SK-N-MC (cell line): ENCODE results near the gene MYO19.
"Not testable (repeated sequence)": the region's sequence is repeated elsewhere in the genome, so short reads cannot be mapped to it uniquely, and the experiment has no call there.

Source experiments
- DNase-seq: peaks from one replicate; pipeline ENCODE4 v3.0.0-alpha.2; 2011; ENCODE audit warnings: low read depth, low spot score
- H3K27ac ChIP-seq: fragments of 200-600 bp; sonication (generic); 2 replicates; pipeline ENCODE4 v1.5.1; 2016; ENCODE audit warnings: mixed run types
- H3K36me3 ChIP-seq: fragments of 200-600 bp; sonication (generic); 2 replicates; pipeline ENCODE4 v1.6.1; 2017; ENCODE audit warnings: antibody characterized with exemption, low read length, mixed read lengths; ENCODE audit not compliant: insufficient read depth
- H3K4me3 ChIP-seq: fragments of 200-600 bp; sonication (generic); 2 replicates; pipeline ENCODE4 v1.5.1; 2016
- H3K9ac ChIP-seq: fragments of 200-600 bp; sonication (generic); 2 replicates; pipeline ENCODE4 v1.8.0; 2017; ENCODE audit warnings: mixed run types, mixed read lengths; ENCODE audit not compliant: insufficient read length
- H3K9me3 ChIP-seq: fragments of 200-600 bp; sonication (generic); 2 replicates; pipeline ENCODE4 v1.6.1; 2017; ENCODE audit warnings: low read depth, mild to moderate bottlenecking, antibody characterized with exemption, low read length, moderate library complexity, mixed read lengths
- EZH2 ChIP-seq: fragments of 200-600 bp; sonication (generic); IDR thresholded peaks from one replicate; pipeline ENCODE4 v1.6.1; 2017; ENCODE audit warnings: antibody characterized with exemption
- FOXP2 ChIP-seq: optimal IDR thresholded peaks from 2 replicates; pipeline ENCODE3; 2011; ENCODE audit warnings: mild to moderate bottlenecking, moderate library complexity; ENCODE audit not compliant: insufficient read depth; ENCODE audit errors: extremely low read length, control extremely low read depth
- POLR2AphosphoS5 ChIP-seq: IDR thresholded peaks from 2 replicates; pipeline ENCODE4 v1.6.1; 2012; ENCODE audit warnings: mild to moderate bottlenecking, low read depth, low read length, borderline replicate concordance

Gene MYO19

GRCh38 chr17:36523113-36523512, 11.6 kb downstream of the MYO19 start:
- H3K36me3 ChIP-seq, result peaks cover 79% of the 10 kb centered on the region
- DNase-seq, result no peak
- no peak overlapping the region for H3K9ac ChIP-seq
- no peak overlapping the region for H3K4me3 ChIP-seq
- no peak overlapping the region for H3K27ac ChIP-seq
- no peaks in the 10 kb centered on the region for H3K9me3 ChIP-seq
- TF ChIP-seq EZH2, result no peak
- no peak for TF ChIP-seq FOXP2
- TF ChIP-seq POLR2AphosphoS5, result no peak

- H3K27ac ChIP-seq, result no peak overlapping the region
- peaks cover 73% of the 10 kb centered on the region for H3K36me3 ChIP-seq
- no peak overlapping the region for H3K9ac ChIP-seq
- H3K4me3 ChIP-seq, result no peak overlapping the region
- TF ChIP-seq POLR2AphosphoS5, result no peak
- no peak for TF ChIP-seq FOXP2
- TF ChIP-seq EZH2, result no peak
- no peaks in the 10 kb centered on the region for H3K9me3 ChIP-seq
- DNase-seq, result no peak
Observed at GRCh38 chr17:36515837-36516236, 18.8 kb downstream of the MYO19 start.

- no peak for TF ChIP-seq EZH2
- TF ChIP-seq FOXP2, result no peak
- TF ChIP-seq POLR2AphosphoS5, result no peak
- H3K27ac ChIP-seq, result no peak overlapping the region
- no peak overlapping the region for H3K4me3 ChIP-seq
- peaks cover 73% of the 10 kb centered on the region for H3K36me3 ChIP-seq
- no peak overlapping the region for H3K9ac ChIP-seq
- no peaks in the 10 kb centered on the region for H3K9me3 ChIP-seq
- no peak for DNase-seq
Observed at GRCh38 chr17:36514856-36515255, 19.8 kb downstream of the MYO19 start.

- H3K4me3 ChIP-seq, result no peak overlapping the region
- no peaks in the 10 kb centered on the region for H3K9me3 ChIP-seq
- H3K27ac ChIP-seq, result no peak overlapping the region
- DNase-seq, result no peak
- H3K9ac ChIP-seq, result no peak overlapping the region
- TF ChIP-seq POLR2AphosphoS5, result no peak
- peaks cover 72% of the 10 kb centered on the region for H3K36me3 ChIP-seq
Observed at GRCh38 chr17:36512641-36513040, 22.0 kb downstream of the MYO19 start.

- Histone ChIP-seq H3K9ac (no peak overlapping the region), H3K4me3 (no peak overlapping the region), H3K36me3 (peaks cover 74% of the 10 kb centered on the region; the same call in 1 of the 2 replicates), H3K9me3 (no peaks in the 10 kb centered on the region), H3K27ac (no peak overlapping the region)
- TF ChIP-seq FOXP2, result no peak
- no peak for TF ChIP-seq EZH2
- no peak for TF ChIP-seq POLR2AphosphoS5
- DNase-seq, result no peak
Observed at GRCh38 chr17:36511216-36511615, 23.5 kb downstream of the MYO19 start.

GRCh38 chr17:36510636-36511035, 24.0 kb downstream of the MYO19 start:
- peaks cover 75% of the 10 kb centered on the region; the same call in 1 of the 2 replicates for H3K36me3 ChIP-seq
- H3K9me3 ChIP-seq, result no peaks in the 10 kb centered on the region
- H3K4me3 ChIP-seq, result no peak overlapping the region
- DNase-seq, result no peak
- no peak overlapping the region for H3K9ac ChIP-seq
- H3K27ac ChIP-seq, result no peak overlapping the region
- TF ChIP-seq POLR2AphosphoS5 (no peak), EZH2 (no peak), FOXP2 (no peak)

- TF ChIP-seq EZH2 (no peak), FOXP2 (no peak), POLR2AphosphoS5 (no peak)
- Histone ChIP-seq H3K9me3 (no peaks in the 10 kb centered on the region), H3K4me3 (no peak overlapping the region), H3K27ac (no peak overlapping the region), H3K9ac (no peak overlapping the region), H3K36me3 (peaks cover 73% of the 10 kb centered on the region; the same call in 1 of the 2 replicates)
- no peak for DNase-seq
Observed at GRCh38 chr17:36509272-36509985, 25.2 kb downstream of the MYO19 start.

GRCh38 chr17:36508439-36508838, 26.2 kb downstream of the MYO19 start:
- not testable (repeated sequence) for H3K9ac ChIP-seq, H3K9me3 ChIP-seq, H3K27ac ChIP-seq, DNase-seq, H3K4me3 ChIP-seq
- H3K36me3 ChIP-seq, result peaks cover 78% of the 10 kb centered on the region; the same call in 1 of the 2 replicates

- Histone ChIP-seq H3K9me3 (no peaks in the 10 kb centered on the region), H3K27ac (no peak overlapping the region), H3K36me3 (peaks cover 78% of the 10 kb centered on the region; the same call in 1 of the 2 replicates), H3K9ac (no peak overlapping the region), H3K4me3 (no peak overlapping the region)
- TF ChIP-seq EZH2 (no peak), POLR2AphosphoS5 (no peak), FOXP2 (no peak)
- no peak for DNase-seq
Observed at GRCh38 chr17:36507266-36507665, 27.4 kb downstream of the MYO19 start.
